ENCODE results near the gene CSTPP1.

- TF ChIP-seq CTCF (conservative IDR thresholded peaks at IDR 0.05) = no peak
- no peak for TF ChIP-seq EZH2 (IDR thresholded peaks at IDR 0.05; ENCODE audit: low read depth)
These were observed 85.4 kb downstream of the CSTPP1 start for GRCh38 chr11:47021965-47022364.
